Stomach (tissue), 4 donors: ENCODE results near the gene MRPS17.

Source experiments
- CTCF ChIP-seq, 7 experiments: fragments of 450-650 bp in 4 of 7; fragments of 200-600 bp in 3 of 7; sonication (generic) in 3 of 7; IDR thresholded peaks; one replicate each; pipeline ENCODE4 v1.5.1; 2016 to 2019; ENCODE audit warnings: antibody characterized with exemption in 7 of 7, control low read depth in 2 of 7, mild to moderate bottlenecking in 1 of 7
- POLR2A ChIP-seq, 4 donors: fragments of 450-650 bp; IDR thresholded peaks; one replicate each; pipeline ENCODE4 v1.6.1; 2016; ENCODE audit warnings: antibody characterized with exemption in 4 of 4, control low read depth in 2 of 4, mild to moderate bottlenecking in 1 of 4, moderate library complexity in 1 of 4

- TF ChIP-seq CTCF (IDR thresholded peaks at IDR 0.05) (no peak), POLR2A (IDR thresholded peaks at IDR 0.05) (no peak)
These were observed 28.6 kb downstream of the MRPS17 start for GRCh38 chr7:55980266-55980665.
